Caco-2 (cell line): ENCODE data around the gene KIAA1671. TPM values are rescaled to one million over a fixed set of nuclear protein-coding genes. Genes with fewer than 3 reads are reported as not detected.
A peak's percentile ranks its signal among the peaks of the same experiment; 100 is the strongest.
"Not testable (repeated sequence)": the region's sequence is repeated elsewhere in the genome, so short reads cannot be mapped to it uniquely, and the experiment has no call there.

Source experiments
- BruUV-seq: library from RNA; stranded (reverse); fragments of 400-500 nt; replicated peaks from 2 replicates; lab custom pipeline; 2021; lab: Mats Ljungman, UMichigan
- CTCF ChIA-PET: fragments of 300-600 bp; sonication (Branson Sonifier 250); formaldehyde crosslinking; loops from one replicate; lab custom pipeline; 2022; ENCODE audit warnings: antibody characterized with exemption; lab: Charles Lee
- POLR2A ChIA-PET: fragments of 300-600 bp; sonication (Branson Sonifier 250); formaldehyde crosslinking; loops from one replicate; lab custom pipeline; 2022; ENCODE audit warnings: antibody characterized with exemption; lab: Charles Lee
- DNase-seq, 2 experiments: peaks; one replicate each; pipeline versions ENCODE4 v3.0.0 to v3.0.0-alpha.2; 2020 to 2022
- H3K27me3 ChIP-seq: replicated peaks from 2 replicates; pipeline ENCODE4 v1.6.0; 2011; ENCODE audit warnings: low read length; ENCODE audit not compliant: control insufficient read depth, insufficient read depth
- H3K36me3 ChIP-seq: 2 replicates; pipeline ENCODE4 v1.5.1; 2011; ENCODE audit warnings: low read length; ENCODE audit not compliant: control insufficient read depth, insufficient read depth
- H3K4me1 ChIP-seq: fragments of 250-450 bp; sonication (Bioruptor Pico); 2 replicates; pipeline ENCODE4 v1.5.1; 2020; ENCODE audit warnings: mild to moderate bottlenecking
- H3K4me3 ChIP-seq: 2 replicates; pipeline ENCODE4 v1.5.1; 2011; ENCODE audit warnings: low read depth, mild to moderate bottlenecking, control low read depth, low read length
- H3K9me3 ChIP-seq: fragments of 250-450 bp; sonication (Bioruptor Pico); 2 replicates; pipeline ENCODE4 v1.5.1; 2020; ENCODE audit warnings: mild to moderate bottlenecking, moderate library complexity
- H3K27ac Mint-ChIP-seq: one replicate; pipeline ENCODE4 v1.8.0; 2022; ENCODE audit warnings: mixed read lengths; ENCODE audit not compliant: unreplicated experiment
- H3K27me3 Mint-ChIP-seq: one replicate; pipeline ENCODE4 v1.8.0; 2022; ENCODE audit warnings: mixed read lengths; ENCODE audit not compliant: insufficient read depth, unreplicated experiment
- H3K36me3 Mint-ChIP-seq: one replicate; pipeline ENCODE4 v1.8.0; 2022; ENCODE audit warnings: mild to moderate bottlenecking, mixed read lengths; ENCODE audit not compliant: insufficient read depth, unreplicated experiment
- H3K4me1 Mint-ChIP-seq: one replicate; pipeline ENCODE4 v1.8.0; 2022; ENCODE audit warnings: low read depth, mixed read lengths; ENCODE audit not compliant: unreplicated experiment
- H3K4me3 Mint-ChIP-seq: one replicate; pipeline ENCODE4 v1.8.0; 2022; ENCODE audit warnings: mild to moderate bottlenecking, moderate library complexity, mixed read lengths; ENCODE audit not compliant: unreplicated experiment
- H3K9me3 Mint-ChIP-seq: one replicate; pipeline ENCODE4 v1.8.0; 2022; ENCODE audit warnings: mixed read lengths; ENCODE audit not compliant: unreplicated experiment
- intact Hi-C: fragments of 100-400 bp; cut with micrococcal nuclease; formaldehyde crosslinking; loops from one replicate; pipeline ENCODE4 v1.10.0; 2022; ENCODE audit not compliant: unreplicated experiment
- total RNA-seq: library from RNA; stranded (reverse); gene quantifications from 2 replicates; pipeline ENCODE4 v1.2.3, GENCODE V29; 2022
- TF ChIP-seq, protein P1 (sequence below), 2 experiments: fragments of 200-600 bp in 1 of 2; IDR thresholded peaks; 1 replicate in 1 of 2; 2 replicates in 1 of 2; pipeline versions ENCODE4 v1.5.1 to v1.8.0; 2011 to 2022; ENCODE audit warnings: antibody characterized with exemption in 1 of 2, control low read depth in 1 of 2, inconsistent platforms in 1 of 2, low read depth in 1 of 2, low read length in 1 of 2, mild to moderate bottlenecking in 1 of 2, moderate library complexity in 1 of 2; ENCODE audit not compliant: insufficient read depth in 1 of 2, severe bottlenecking in 1 of 2, unreplicated experiment in 1 of 2

KIAA1671 gene
- total RNA-seq, 1 experiment from 2014 or later, result 28.6 TPM

- peaks cover 2% of the 10 kb centered on the region; the same call in 1 of the 2 replicates for H3K27me3 ChIP-seq
- ChIA-PET CTCF (interaction anchor here (1.6 kb wide), 1 partner anchor 21 kb away, joined by 4 read pairs; no protein-coding TSS in a partner anchor), POLR2A (no interaction called here)
- Mint-ChIP-seq H3K27me3 (peaks cover 12% of the 10 kb centered on the region), H3K27ac (no peak overlapping the region), H3K4me1 (peaks cover 6% of the 10 kb centered on the region), H3K36me3 (no peaks in the 10 kb centered on the region), H3K4me3 (no peak overlapping the region), H3K9me3 (no peaks in the 10 kb centered on the region)
- peaks cover 7% of the 10 kb centered on the region; the same call in 1 of the 2 replicates for H3K4me1 ChIP-seq
- TF ChIP-seq, protein P1, sequence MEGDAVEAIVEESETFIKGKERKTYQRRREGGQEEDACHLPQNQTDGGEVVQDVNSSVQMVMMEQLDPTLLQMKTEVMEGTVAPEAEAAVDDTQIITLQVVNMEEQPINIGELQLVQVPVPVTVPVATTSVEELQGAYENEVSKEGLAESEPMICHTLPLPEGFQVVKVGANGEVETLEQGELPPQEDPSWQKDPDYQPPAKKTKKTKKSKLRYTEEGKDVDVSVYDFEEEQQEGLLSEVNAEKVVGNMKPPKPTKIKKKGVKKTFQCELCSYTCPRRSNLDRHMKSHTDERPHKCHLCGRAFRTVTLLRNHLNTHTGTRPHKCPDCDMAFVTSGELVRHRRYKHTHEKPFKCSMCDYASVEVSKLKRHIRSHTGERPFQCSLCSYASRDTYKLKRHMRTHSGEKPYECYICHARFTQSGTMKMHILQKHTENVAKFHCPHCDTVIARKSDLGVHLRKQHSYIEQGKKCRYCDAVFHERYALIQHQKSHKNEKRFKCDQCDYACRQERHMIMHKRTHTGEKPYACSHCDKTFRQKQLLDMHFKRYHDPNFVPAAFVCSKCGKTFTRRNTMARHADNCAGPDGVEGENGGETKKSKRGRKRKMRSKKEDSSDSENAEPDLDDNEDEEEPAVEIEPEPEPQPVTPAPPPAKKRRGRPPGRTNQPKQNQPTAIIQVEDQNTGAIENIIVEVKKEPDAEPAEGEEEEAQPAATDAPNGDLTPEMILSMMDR (IDR thresholded peaks at IDR 0.05; ENCODE audit: insufficient read depth in 1 of 2, low read depth in 1 of 2, low read length in 1 of 2, severe bottlenecking in 1 of 2, unreplicated experiment in 1 of 2), result no peak
- no TSS peak for BruUV-seq
- H3K9me3 ChIP-seq, result no peaks in the 10 kb centered on the region
- no peaks in the 10 kb centered on the region for H3K36me3 ChIP-seq
- no peak overlapping the region for H3K4me3 ChIP-seq
- intact Hi-C loops, result no loop called here
- DNase-seq, result peak; percentile 61 to 68
Observed at GRCh38 chr22:25223269-25223850, 270.8 kb downstream of the KIAA1671 start.

DNA sequence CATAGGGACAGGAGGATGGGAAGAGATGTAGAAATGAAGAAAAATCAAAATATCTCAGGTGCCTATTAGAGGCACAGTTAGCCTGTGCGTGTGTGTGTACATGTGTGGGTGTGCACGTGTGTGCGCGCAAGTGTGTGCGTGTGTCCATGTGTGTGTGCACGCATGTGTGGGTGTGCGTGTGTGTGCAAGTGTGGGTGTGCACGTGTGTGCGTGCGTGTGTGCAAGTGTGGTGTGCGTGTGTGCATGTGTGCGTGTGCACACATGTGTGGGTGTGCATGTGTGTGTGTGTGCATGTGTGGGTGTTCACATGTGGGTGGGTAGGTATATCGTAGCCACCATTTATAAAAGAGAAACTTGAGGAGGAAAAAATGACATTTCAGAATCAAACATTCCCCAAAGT lies 276.3 kb downstream of the KIAA1671 start:
- peaks cover 2% of the 10 kb centered on the region; the same call in 1 of the 2 replicates for H3K27me3 ChIP-seq
- Mint-ChIP-seq H3K4me1 (no peaks in the 10 kb centered on the region), H3K27ac (no peak overlapping the region), H3K27me3 (peaks cover 5% of the 10 kb centered on the region), H3K9me3 (no peaks in the 10 kb centered on the region), H3K4me3 (no peak overlapping the region), H3K36me3 (no peaks in the 10 kb centered on the region)
- intact Hi-C loops, result no loop called here
- DNase-seq, result no peak
- no peak overlapping the region for H3K4me3 ChIP-seq
- H3K4me1 ChIP-seq, result no peaks in the 10 kb centered on the region
- no peaks in the 10 kb centered on the region for H3K36me3 ChIP-seq
- TF ChIP-seq, protein P1 (IDR thresholded peaks at IDR 0.05; ENCODE audit: insufficient read depth in 1 of 2, low read depth in 1 of 2, low read length in 1 of 2, severe bottlenecking in 1 of 2, unreplicated experiment in 1 of 2), result no peak
- H3K9me3 ChIP-seq, result no peaks in the 10 kb centered on the region
- no TSS peak for BruUV-seq
- ChIA-PET CTCF (no interaction called here), POLR2A (no interaction called here)

- POLR2A ChIA-PET, H3K4me3 Mint-ChIP-seq, DNase-seq, H3K9me3 ChIP-seq, H3K27me3 ChIP-seq, H3K36me3 Mint-ChIP-seq, H3K4me1 Mint-ChIP-seq, intact Hi-C loops, H3K27ac Mint-ChIP-seq, H3K4me3 ChIP-seq, H3K9me3 Mint-ChIP-seq, BruUV-seq, H3K27me3 Mint-ChIP-seq, H3K36me3 ChIP-seq, H3K4me1 ChIP-seq: not testable (repeated sequence)
- CTCF ChIA-PET, result interaction anchor here (0.5 kb wide), 1 partner anchor 158 kb away, joined by 5 read pairs; no protein-coding TSS in a partner anchor
Observed at GRCh38 chr22:25230760-25231159, 278.2 kb downstream of the KIAA1671 start.
